ENCODE measurements around the gene MMP21. TPM values are rescaled to one million over a fixed set of nuclear protein-coding genes. Genes with fewer than 3 reads are reported as not detected.

MMP21 gene
- total and polyA plus RNA-seq, 2 of the 13 experiments (the other 11 are each of a cell fraction or from before 2014, with no cell fraction given): not detected

DNA sequence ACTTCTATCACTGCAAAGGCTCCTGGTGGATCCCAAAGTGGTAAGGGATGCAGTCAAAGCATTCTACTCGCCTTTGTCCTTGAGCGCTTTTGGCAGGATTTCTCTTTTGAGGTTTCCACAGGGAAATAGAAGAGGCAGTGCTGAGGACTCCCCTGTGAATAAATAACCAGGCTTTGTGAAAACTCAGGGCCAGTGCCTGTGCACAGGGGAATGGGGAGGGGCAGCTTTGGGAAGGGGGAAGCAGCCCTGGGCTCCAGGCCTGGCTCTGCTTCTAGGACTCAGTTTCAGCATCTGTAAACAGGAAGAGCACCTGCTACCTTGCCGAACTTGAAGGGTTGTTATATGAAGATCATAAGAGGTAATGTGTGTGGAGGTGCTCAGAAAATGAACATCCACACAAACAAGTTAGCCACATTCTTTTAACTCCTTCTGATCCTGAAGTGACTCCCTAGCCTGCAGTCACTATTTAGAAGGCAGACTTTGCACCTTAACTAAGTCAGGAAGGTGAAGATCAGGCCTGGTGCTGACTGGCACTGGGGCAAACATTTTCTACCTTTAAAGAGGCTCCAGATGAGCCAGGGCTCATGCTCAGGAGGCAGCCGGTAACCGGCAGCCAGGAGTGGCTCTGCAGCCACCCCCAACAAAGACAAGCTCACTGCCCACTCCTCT, 22.5 kb upstream of the MMP21 start (continued):
- TF ChIP-seq THAP11 (CRISPR knock-in tag; IDR thresholded peaks at IDR 0.05) (0 out of 2 replicates have a peak, but pooled peaks have one; percentile 14), ZFX (CRISPR knock-in tag; IDR thresholded peaks at IDR 0.05; ENCODE audit: low read depth) (peak; percentile 42), ELF3 (CRISPR knock-in tag; IDR thresholded peaks at IDR 0.05) (peak; percentile 51), HOXA9 (CRISPR knock-in tag; IDR thresholded peaks at IDR 0.05; ENCODE audit: borderline replicate concordance) (no peak), ZNF788 (CRISPR knock-in tag; IDR thresholded peaks at IDR 0.05; ENCODE audit: borderline replicate concordance) (peak; percentile 31; the same call in 1 of the 2 replicates), ZNF646 (CRISPR knock-in tag; IDR thresholded peaks at IDR 0.05) (no peak), DPF2 (CRISPR knock-in tag; IDR thresholded peaks at IDR 0.05; ENCODE audit: borderline replicate concordance, low read depth) (0 out of 2 replicates have a peak, but pooled peaks have one; percentile 14)
- TF ChIP-seq, protein P1, sequence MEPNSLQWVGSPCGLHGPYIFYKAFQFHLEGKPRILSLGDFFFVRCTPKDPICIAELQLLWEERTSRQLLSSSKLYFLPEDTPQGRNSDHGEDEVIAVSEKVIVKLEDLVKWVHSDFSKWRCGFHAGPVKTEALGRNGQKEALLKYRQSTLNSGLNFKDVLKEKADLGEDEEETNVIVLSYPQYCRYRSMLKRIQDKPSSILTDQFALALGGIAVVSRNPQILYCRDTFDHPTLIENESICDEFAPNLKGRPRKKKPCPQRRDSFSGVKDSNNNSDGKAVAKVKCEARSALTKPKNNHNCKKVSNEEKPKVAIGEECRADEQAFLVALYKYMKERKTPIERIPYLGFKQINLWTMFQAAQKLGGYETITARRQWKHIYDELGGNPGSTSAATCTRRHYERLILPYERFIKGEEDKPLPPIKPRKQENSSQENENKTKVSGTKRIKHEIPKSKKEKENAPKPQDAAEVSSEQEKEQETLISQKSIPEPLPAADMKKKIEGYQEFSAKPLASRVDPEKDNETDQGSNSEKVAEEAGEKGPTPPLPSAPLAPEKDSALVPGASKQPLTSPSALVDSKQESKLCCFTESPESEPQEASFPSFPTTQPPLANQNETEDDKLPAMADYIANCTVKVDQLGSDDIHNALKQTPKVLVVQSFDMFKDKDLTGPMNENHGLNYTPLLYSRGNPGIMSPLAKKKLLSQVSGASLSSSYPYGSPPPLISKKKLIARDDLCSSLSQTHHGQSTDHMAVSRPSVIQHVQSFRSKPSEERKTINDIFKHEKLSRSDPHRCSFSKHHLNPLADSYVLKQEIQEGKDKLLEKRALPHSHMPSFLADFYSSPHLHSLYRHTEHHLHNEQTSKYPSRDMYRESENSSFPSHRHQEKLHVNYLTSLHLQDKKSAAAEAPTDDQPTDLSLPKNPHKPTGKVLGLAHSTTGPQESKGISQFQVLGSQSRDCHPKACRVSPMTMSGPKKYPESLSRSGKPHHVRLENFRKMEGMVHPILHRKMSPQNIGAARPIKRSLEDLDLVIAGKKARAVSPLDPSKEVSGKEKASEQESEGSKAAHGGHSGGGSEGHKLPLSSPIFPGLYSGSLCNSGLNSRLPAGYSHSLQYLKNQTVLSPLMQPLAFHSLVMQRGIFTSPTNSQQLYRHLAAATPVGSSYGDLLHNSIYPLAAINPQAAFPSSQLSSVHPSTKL (CRISPR knock-in tag; IDR thresholded peaks at IDR 0.05): peak; percentile 65
- TF ChIP-seq, protein P2, sequence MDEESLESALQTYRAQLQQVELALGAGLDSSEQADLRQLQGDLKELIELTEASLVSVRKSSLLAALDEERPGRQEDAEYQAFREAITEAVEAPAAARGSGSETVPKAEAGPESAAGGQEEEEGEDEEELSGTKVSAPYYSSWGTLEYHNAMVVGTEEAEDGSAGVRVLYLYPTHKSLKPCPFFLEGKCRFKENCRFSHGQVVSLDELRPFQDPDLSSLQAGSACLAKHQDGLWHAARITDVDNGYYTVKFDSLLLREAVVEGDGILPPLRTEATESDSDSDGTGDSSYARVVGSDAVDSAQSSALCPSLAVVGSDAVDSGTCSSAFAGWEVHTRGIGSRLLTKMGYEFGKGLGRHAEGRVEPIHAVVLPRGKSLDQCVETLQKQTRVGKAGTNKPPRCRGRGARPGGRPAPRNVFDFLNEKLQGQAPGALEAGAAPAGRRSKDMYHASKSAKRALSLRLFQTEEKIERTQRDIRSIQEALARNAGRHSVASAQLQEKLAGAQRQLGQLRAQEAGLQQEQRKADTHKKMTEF (CRISPR knock-in tag; IDR thresholded peaks at IDR 0.05): 0 out of 2 replicates have a peak, but pooled peaks have one; percentile 30
- TF ChIP-seq, protein P3, sequence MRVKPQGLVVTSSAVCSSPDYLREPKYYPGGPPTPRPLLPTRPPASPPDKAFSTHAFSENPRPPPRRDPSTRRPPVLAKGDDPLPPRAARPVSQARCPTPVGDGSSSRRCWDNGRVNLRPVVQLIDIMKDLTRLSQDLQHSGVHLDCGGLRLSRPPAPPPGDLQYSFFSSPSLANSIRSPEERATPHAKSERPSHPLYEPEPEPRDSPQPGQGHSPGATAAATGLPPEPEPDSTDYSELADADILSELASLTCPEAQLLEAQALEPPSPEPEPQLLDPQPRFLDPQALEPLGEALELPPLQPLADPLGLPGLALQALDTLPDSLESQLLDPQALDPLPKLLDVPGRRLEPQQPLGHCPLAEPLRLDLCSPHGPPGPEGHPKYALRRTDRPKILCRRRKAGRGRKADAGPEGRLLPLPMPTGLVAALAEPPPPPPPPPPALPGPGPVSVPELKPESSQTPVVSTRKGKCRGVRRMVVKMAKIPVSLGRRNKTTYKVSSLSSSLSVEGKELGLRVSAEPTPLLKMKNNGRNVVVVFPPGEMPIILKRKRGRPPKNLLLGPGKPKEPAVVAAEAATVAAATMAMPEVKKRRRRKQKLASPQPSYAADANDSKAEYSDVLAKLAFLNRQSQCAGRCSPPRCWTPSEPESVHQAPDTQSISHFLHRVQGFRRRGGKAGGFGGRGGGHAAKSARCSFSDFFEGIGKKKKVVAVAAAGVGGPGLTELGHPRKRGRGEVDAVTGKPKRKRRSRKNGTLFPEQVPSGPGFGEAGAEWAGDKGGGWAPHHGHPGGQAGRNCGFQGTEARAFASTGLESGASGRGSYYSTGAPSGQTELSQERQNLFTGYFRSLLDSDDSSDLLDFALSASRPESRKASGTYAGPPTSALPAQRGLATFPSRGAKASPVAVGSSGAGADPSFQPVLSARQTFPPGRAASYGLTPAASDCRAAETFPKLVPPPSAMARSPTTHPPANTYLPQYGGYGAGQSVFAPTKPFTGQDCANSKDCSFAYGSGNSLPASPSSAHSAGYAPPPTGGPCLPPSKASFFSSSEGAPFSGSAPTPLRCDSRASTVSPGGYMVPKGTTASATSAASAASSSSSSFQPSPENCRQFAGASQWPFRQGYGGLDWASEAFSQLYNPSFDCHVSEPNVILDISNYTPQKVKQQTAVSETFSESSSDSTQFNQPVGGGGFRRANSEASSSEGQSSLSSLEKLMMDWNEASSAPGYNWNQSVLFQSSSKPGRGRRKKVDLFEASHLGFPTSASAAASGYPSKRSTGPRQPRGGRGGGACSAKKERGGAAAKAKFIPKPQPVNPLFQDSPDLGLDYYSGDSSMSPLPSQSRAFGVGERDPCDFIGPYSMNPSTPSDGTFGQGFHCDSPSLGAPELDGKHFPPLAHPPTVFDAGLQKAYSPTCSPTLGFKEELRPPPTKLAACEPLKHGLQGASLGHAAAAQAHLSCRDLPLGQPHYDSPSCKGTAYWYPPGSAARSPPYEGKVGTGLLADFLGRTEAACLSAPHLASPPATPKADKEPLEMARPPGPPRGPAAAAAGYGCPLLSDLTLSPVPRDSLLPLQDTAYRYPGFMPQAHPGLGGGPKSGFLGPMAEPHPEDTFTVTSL (CRISPR knock-in tag; IDR thresholded peaks at IDR 0.05; ENCODE audit: borderline replicate concordance): peak; percentile 49; the same call in 1 of the 2 replicates
